ELR (cell line): Measurements from ENCODE around the gene METTL8.
"Not testable (repeated sequence)": the region's sequence is repeated elsewhere in the genome, so short reads cannot be mapped to it uniquely, and the experiment has no call there.

Experiments used
- DNase-seq: peaks from one replicate; pipeline ENCODE4 v3.0.0-alpha.2; 2015; ENCODE audit warnings: low read depth

Gene METTL8

GRCh38 chr2:171311589-171311988 lies 122.2 kb downstream of the METTL8 start:
- not testable (repeated sequence) for DNase-seq

GRCh38 chr2:171310889-171311288 lies 122.9 kb downstream of the METTL8 start:
- DNase-seq, result no peak

GRCh38 chr2:171309455-171310286 lies 124.1 kb downstream of the METTL8 start:
- no peak for DNase-seq

- no peak for DNase-seq
Measured at GRCh38 chr2:171308280-171309054, 125.3 kb downstream of the METTL8 start.

GRCh38 chr2:171307560-171307959 lies 126.2 kb downstream of the METTL8 start:
- no peak for DNase-seq

- DNase-seq, result peak; percentile 39
Measured at GRCh38 chr2:171297956-171298355, 135.8 kb downstream of the METTL8 start.

- DNase-seq, result no peak
Measured at GRCh38 chr2:171294608-171295007, 139.2 kb downstream of the METTL8 start.

GRCh38 chr2:171293661-171294060 lies 140.1 kb downstream of the METTL8 start:
- peak; percentile 45 for DNase-seq

- no peak for DNase-seq
Measured at GRCh38 chr2:171289991-171290390, 143.8 kb downstream of the METTL8 start.

- DNase-seq, result no peak
Measured at GRCh38 chr2:171289316-171289715, 144.5 kb downstream of the METTL8 start.

- no peak for DNase-seq
Measured at GRCh38 chr2:171287611-171288010, 146.2 kb downstream of the METTL8 start.

- no peak for DNase-seq
Measured at GRCh38 chr2:171287036-171287571, 146.7 kb downstream of the METTL8 start.

- DNase-seq, result no peak
Measured at GRCh38 chr2:171281110-171281509, 152.7 kb downstream of the METTL8 start.

GRCh38 chr2:171279983-171280790 lies 153.6 kb downstream of the METTL8 start:
- no peak for DNase-seq

GRCh38 chr2:171274757-171275156 lies 159.0 kb downstream of the METTL8 start:
- DNase-seq, result no peak

- DNase-seq, result peak; percentile 94
Measured at GRCh38 chr2:171271971-171272436, 161.8 kb downstream of the METTL8 start.

- peak; percentile 17 for DNase-seq
Measured at GRCh38 chr2:171271386-171271785, 162.4 kb downstream of the METTL8 start.

GRCh38 chr2:171267855-171268629 lies 165.7 kb downstream of the METTL8 start:
- no peak for DNase-seq
